LNCAP (cell line): ENCODE data around the gene STX7.

Source experiments
- TF ChIP-seq, protein P1 (sequence below): fragments of 450-650 bp; IDR thresholded peaks from 2 replicates; pipeline ENCODE4 v1.5.1; 2017; ENCODE audit warnings: mild to moderate bottlenecking

Gene STX7

GRCh38 chr6:132504757-132505156 lies 8.2 kb downstream of the STX7 start:
- TF ChIP-seq, protein P1, sequence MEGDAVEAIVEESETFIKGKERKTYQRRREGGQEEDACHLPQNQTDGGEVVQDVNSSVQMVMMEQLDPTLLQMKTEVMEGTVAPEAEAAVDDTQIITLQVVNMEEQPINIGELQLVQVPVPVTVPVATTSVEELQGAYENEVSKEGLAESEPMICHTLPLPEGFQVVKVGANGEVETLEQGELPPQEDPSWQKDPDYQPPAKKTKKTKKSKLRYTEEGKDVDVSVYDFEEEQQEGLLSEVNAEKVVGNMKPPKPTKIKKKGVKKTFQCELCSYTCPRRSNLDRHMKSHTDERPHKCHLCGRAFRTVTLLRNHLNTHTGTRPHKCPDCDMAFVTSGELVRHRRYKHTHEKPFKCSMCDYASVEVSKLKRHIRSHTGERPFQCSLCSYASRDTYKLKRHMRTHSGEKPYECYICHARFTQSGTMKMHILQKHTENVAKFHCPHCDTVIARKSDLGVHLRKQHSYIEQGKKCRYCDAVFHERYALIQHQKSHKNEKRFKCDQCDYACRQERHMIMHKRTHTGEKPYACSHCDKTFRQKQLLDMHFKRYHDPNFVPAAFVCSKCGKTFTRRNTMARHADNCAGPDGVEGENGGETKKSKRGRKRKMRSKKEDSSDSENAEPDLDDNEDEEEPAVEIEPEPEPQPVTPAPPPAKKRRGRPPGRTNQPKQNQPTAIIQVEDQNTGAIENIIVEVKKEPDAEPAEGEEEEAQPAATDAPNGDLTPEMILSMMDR: no peak

- TF ChIP-seq, protein P1: no peak
Observed at GRCh38 chr6:132499757-132500156, 13.2 kb downstream of the STX7 start.

GRCh38 chr6:132498638-132499037 lies 14.3 kb downstream of the STX7 start:
- TF ChIP-seq, protein P1: no peak

- TF ChIP-seq, protein P1: no peak
Observed at GRCh38 chr6:132496519-132497180, 16.3 kb downstream of the STX7 start.

DNA sequence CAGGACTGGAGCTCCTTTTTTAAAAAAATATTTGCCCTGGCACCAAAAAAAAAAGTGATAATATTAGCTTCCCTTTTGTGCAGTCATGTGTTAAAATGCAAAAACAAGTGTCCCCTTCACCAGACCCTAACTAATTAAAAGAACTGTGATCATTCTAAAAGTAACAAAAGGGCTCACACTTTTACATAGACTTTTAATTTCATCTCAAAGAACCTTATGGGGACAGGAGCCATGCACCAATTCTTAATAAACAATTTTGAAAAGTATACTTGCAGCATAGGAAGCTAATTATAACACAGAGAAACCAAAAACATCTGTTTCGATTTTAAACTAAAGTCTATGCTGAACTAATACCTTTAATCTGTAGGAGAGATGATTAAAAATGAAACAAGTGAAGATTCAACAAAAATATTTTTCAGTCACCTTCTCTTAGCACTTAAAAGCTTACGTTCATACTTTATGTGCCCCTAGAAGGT lies 17.3 kb downstream of the STX7 start:
- TF ChIP-seq, protein P1: no peak

DNA sequence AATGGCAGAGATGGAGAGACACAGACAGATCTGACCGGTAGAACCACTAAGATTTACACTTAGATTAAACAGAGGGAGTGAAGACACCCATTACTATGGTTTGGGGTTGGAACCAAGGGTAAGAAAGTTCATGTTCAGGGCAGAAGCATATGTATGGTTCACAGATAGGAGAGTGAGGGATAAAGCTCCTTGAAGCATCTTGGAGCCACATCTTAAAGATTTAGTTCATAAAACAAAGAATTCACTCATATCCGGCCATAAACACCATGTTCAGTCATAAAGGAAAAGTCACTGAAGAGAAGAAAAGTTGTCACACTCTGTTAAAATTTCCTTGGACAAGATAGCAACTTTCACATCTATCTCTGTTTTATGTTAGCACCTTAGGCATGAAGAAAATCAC lies 18.0 kb downstream of the STX7 start:
- TF ChIP-seq, protein P1: no peak

GRCh38 chr6:132491881-132492280 lies 21.0 kb downstream of the STX7 start:
- TF ChIP-seq, protein P1: no peak

DNA sequence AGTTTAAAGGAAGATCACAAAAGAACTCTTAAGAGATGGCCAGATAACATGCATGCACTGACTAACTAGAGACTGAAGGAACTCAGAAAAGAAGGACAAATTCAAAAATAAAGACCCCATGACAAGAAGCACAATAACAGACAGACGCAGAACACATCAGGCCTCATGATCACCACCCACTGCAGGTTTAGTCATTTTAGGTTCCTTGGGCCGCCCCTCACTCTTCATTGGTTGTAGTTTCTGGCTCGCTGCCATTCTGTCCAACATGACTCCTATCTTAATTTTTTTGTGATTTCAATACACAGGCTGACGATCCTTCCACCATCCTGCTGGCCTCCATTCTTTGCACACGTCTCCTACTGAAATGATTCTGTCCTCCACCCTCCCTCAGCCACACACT lies 21.6 kb downstream of the STX7 start:
- TF ChIP-seq, protein P1: no peak
